Lung (tissue), 13 donors: ENCODE results near the gene SLC2A9. TPM values are rescaled to one million over a fixed set of nuclear protein-coding genes. Genes with fewer than 3 reads are reported as not detected.
A peak's percentile ranks its signal among the peaks of the same experiment; 100 is the strongest.

Experiments
- ATAC-seq: fragments of 200-7000 bp; cut with Tn5 transposase; one replicate; pipeline ENCODE4 v1.9.1; 2020; ENCODE audit warnings: moderate number of reproducible peaks; ENCODE audit not compliant: insufficient read depth, low FRiP score
- DNase-seq, 3 donors: peaks; one replicate each; pipeline ENCODE4 v3.0.0-alpha.2; 2013 to 2017
- H3K27ac ChIP-seq, 2 donors: one replicate each; pipeline ENCODE4 v1.5.1; 2013; ENCODE audit warnings: mild to moderate bottlenecking in 2 of 2, moderate library complexity in 2 of 2, control low read depth in 1 of 2, inconsistent platforms in 1 of 2, low read depth in 1 of 2, low read length in 1 of 2
- H3K27me3 ChIP-seq, 3 donors: one replicate each; pipeline ENCODE4 v1.5.1; 2013; ENCODE audit warnings: low read length in 2 of 3; ENCODE audit not compliant: control insufficient read depth in 3 of 3, insufficient read depth in 3 of 3
- H3K36me3 ChIP-seq, 4 donors: one replicate each; pipeline ENCODE4 v1.5.1; 2013; ENCODE audit warnings: low read length in 4 of 4, mild to moderate bottlenecking in 1 of 4, moderate library complexity in 1 of 4; ENCODE audit not compliant: control insufficient read depth in 4 of 4, insufficient read depth in 4 of 4
- H3K4me1 ChIP-seq, 5 donors: one replicate each; pipeline ENCODE4 v1.5.1; 2013; ENCODE audit warnings: low read length in 5 of 5, mild to moderate bottlenecking in 2 of 5, moderate library complexity in 1 of 5; ENCODE audit not compliant: control insufficient read depth in 5 of 5, insufficient read depth in 5 of 5
- H3K4me3 ChIP-seq: one replicate; pipeline ENCODE4 v1.5.1; 2013; ENCODE audit warnings: mild to moderate bottlenecking, control low read depth, moderate library complexity
- H3K9ac ChIP-seq, 2 donors: one replicate each; pipeline ENCODE4 v1.5.1; 2013; ENCODE audit warnings: low read length in 2 of 2, control low read depth in 1 of 2; ENCODE audit not compliant: insufficient read depth in 1 of 2
- H3K9me3 ChIP-seq, 4 donors: one replicate each; pipeline ENCODE4 v1.5.1; 2013; ENCODE audit warnings: low read length in 3 of 4, mild to moderate bottlenecking in 1 of 4, moderate library complexity in 1 of 4; ENCODE audit not compliant: control insufficient read depth in 4 of 4, insufficient read depth in 3 of 4
- CTCF ChIP-seq: IDR thresholded peaks from 2 replicates; pipeline ENCODE4 v1.5.1; 2012; ENCODE audit warnings: mild to moderate bottlenecking; ENCODE audit errors: control extremely low read depth, extremely low read depth
- WGBS, 2 donors: extraction: QIAGEN DNeasy Blood & Tissue Kit; methylation state at CpG; one replicate each; pipeline ENCODE4 v1.1.7; 2013; 5-methylcytosine and 5-hydroxymethylcytosine counted together
- polyA plus RNA-seq, 2 donors: library from polyadenylated mRNA; stranded (reverse); fragments of 200-250 nt; gene quantifications; one replicate each; pipeline ENCODE4 v1.2.1, GENCODE V29; 2013
- small RNA-seq: library from RNA; depleted of rRNA; stranded (forward); fragments of <200 nt; gene quantifications from one replicate; pipeline ENCODE3, GENCODE V24; 2014; ENCODE audit warnings: low replicate concordance
- total RNA-seq, 2 donors: library from RNA; depleted of rRNA in 1 of 2; stranded (reverse); fragments of >200 nt in 1 of 2; gene quantifications; one replicate each; pipeline ENCODE4 v1.2.1, GENCODE V29; 2014 to 2021
- donor health status: control.
- donor health status: control.
- donor health status: Bipolar disorder and iron deficiency.
- donor health status: healthy.
- donor health status: DM: yes; HTN: yes; CAD: no.

SLC2A9 gene
- total and polyA plus RNA-seq, 4 donors, result 2.9 to 18.6 (median 7.6) TPM

- ATAC-seq, result no peak
- peaks cover 0 to 2% (median 0%) of the 10 kb centered on the region in 5 donors for H3K4me1 ChIP-seq
- no peak overlapping the region for H3K27ac ChIP-seq
- no peak overlapping the region for H3K9ac ChIP-seq
- 48 to 59% methylated on average over 19 to 22 of the region's 22 CpGs for WGBS, 2 donors
- H3K9me3 ChIP-seq, result peaks cover 0 to 11% (median 0%) of the 10 kb centered on the region in 4 donors
- DNase-seq, result no peak
- no peak overlapping the region for H3K4me3 ChIP-seq
- no peaks in the 10 kb centered on the region for H3K36me3 ChIP-seq
- no peak for TF ChIP-seq CTCF
- peaks cover 6 to 42% (median 24%) of the 10 kb centered on the region in 3 donors for H3K27me3 ChIP-seq
Measured at GRCh38 chr4:9782136-9782436, 239.2 kb downstream of the SLC2A9 start.

- DNase-seq (peak; percentile 49 to 74 (median 69)), ATAC-seq (no peak)
- WGBS, 2 donors, result 8 to 9% methylated on average over 71 to 78 of the region's 78 CpGs
- peaks cover 6 to 42% (median 24%) of the 10 kb centered on the region in 3 donors for H3K27me3 ChIP-seq
- no peak within 1 kb of the TSS for H3K9ac ChIP-seq
- H3K36me3 ChIP-seq, result no peaks in the 10 kb centered on the region
- peaks cover 0 to 2% (median 0%) of the 10 kb centered on the region in 5 donors for H3K4me1 ChIP-seq
- H3K27ac ChIP-seq, result no peak within 1 kb of the TSS
- no peak for TF ChIP-seq CTCF
- H3K9me3 ChIP-seq, result peaks cover 0 to 11% (median 0%) of the 10 kb centered on the region in 4 donors
- no peak within 1 kb of the TSS for H3K4me3 ChIP-seq
Measured at GRCh38 chr4:9781343-9782135, 239.8 kb downstream of the SLC2A9 start, which contains the start of gene DRD5. Gene DRD5, plus strand, starts transcription at chr4:9781634. Its CDS starts 396 bp downstream, at chr4:9782030.

Small RNAs within 50 kb of the gene (small RNA-seq; reads per million reads assigned to genes)
- gene RNA5SP154, result not detected

Other genes with a start within 250 kb of the SLC2A9 start
- not detected for gene DRD5, start 239.9 kb downstream of the SLC2A9 start, total RNA-seq
- gene DRD5, start 239.9 kb downstream of the SLC2A9 start, polyA plus RNA-seq, result under 1 TPM in 1 of 2 donors, not detected in 1; 0.02 TPM
- gene WDR1, start 95.3 kb upstream of the SLC2A9 start, total RNA-seq, result 100 to 1,000 TPM; 116 to 325 TPM
- 100 to 1,000 TPM in 1 of 2 donors, 10 to 100 TPM in 1; 72.0 to 294 TPM for gene WDR1, start 95.3 kb upstream of the SLC2A9 start, polyA plus RNA-seq